ENCODE measurements around the gene RXFP4.
A peak's percentile ranks its signal among the peaks of the same experiment; 100 is the strongest.

The RXFP4 gene

GRCh38 chr1:155931332-155932038 is 10.0 kb upstream of the RXFP4 start:
- no peaks in the 10 kb centered on the region for H3K27me3 ChIP-seq (ENCODE audit: insufficient read depth, low read length)
- no peaks in the 10 kb centered on the region for H3K9me3 ChIP-seq (ENCODE audit: insufficient read depth, low read depth, low read length)
- H3K4me1 ChIP-seq (ENCODE audit: insufficient read depth, low read length): peaks cover 19% of the 10 kb centered on the region; the same call in 1 of the 2 replicates
- no peak overlapping the region for H3K27ac ChIP-seq (ENCODE audit: low read depth, low read length)
- WGBS: 93% methylated on average over 7 of the region's 7 CpGs
- peaks cover 70% of the 10 kb centered on the region for H3K36me3 ChIP-seq (ENCODE audit: insufficient read depth, low read length)
- H3K4me3 ChIP-seq (ENCODE audit: low read length): peak overlapping the region; percentile 92; the same call in 1 of the 2 replicates
- peak overlapping the region; percentile 3; the same call in 1 of the 2 replicates for H3K9ac ChIP-seq (ENCODE audit: low read depth, low read length)

GRCh38 chr1:155932081-155932480 is 9.4 kb upstream of the RXFP4 start:
- Histone ChIP-seq H3K4me1 (ENCODE audit: insufficient read depth, low read length) (peaks cover 19% of the 10 kb centered on the region; the same call in 1 of the 2 replicates), H3K4me3 (ENCODE audit: low read length) (peak overlapping the region; percentile 92; the same call in 1 of the 2 replicates), H3K9me3 (ENCODE audit: insufficient read depth, low read depth, low read length) (no peaks in the 10 kb centered on the region), H3K27me3 (ENCODE audit: insufficient read depth, low read length) (no peaks in the 10 kb centered on the region), H3K9ac (ENCODE audit: low read depth, low read length) (peak overlapping the region; percentile 3), H3K27ac (ENCODE audit: low read depth, low read length) (no peak overlapping the region), H3K36me3 (ENCODE audit: insufficient read depth, low read length) (peaks cover 64% of the 10 kb centered on the region)
- WGBS: 90% methylated on average over 1 of the region's 1 CpG

GRCh38 chr1:155932487-155932886 is 9.0 kb upstream of the RXFP4 start:
- no peak overlapping the region for H3K27ac ChIP-seq (ENCODE audit: low read depth, low read length)
- H3K9me3 ChIP-seq (ENCODE audit: insufficient read depth, low read depth, low read length): no peaks in the 10 kb centered on the region
- no peaks in the 10 kb centered on the region for H3K27me3 ChIP-seq (ENCODE audit: insufficient read depth, low read length)
- peaks cover 60% of the 10 kb centered on the region for H3K36me3 ChIP-seq (ENCODE audit: insufficient read depth, low read length)
- peaks cover 19% of the 10 kb centered on the region; the same call in 1 of the 2 replicates for H3K4me1 ChIP-seq (ENCODE audit: insufficient read depth, low read length)
- H3K9ac ChIP-seq (ENCODE audit: low read depth, low read length): no peak overlapping the region
- H3K4me3 ChIP-seq (ENCODE audit: low read length): peak overlapping the region; percentile 92; the same call in 1 of the 2 replicates
- 96% methylated on average over 5 of the region's 5 CpGs for WGBS

- Histone ChIP-seq H3K4me1 (ENCODE audit: insufficient read depth, low read length) (peaks cover 19% of the 10 kb centered on the region; the same call in 1 of the 2 replicates), H3K9me3 (ENCODE audit: insufficient read depth, low read depth, low read length) (no peaks in the 10 kb centered on the region), H3K27me3 (ENCODE audit: insufficient read depth, low read length) (no peaks in the 10 kb centered on the region), H3K4me3 (ENCODE audit: low read length) (peak overlapping the region; percentile 92), H3K27ac (ENCODE audit: low read depth, low read length) (peak overlapping the region; percentile 70), H3K36me3 (ENCODE audit: insufficient read depth, low read length) (peaks cover 49% of the 10 kb centered on the region), H3K9ac (ENCODE audit: low read depth, low read length) (peak overlapping the region; percentile 95)
- 5% methylated on average over 10 of the region's 10 CpGs for WGBS
These were observed 7.8 kb upstream of the RXFP4 start for GRCh38 chr1:155933591-155934096.

- peaks cover 19% of the 10 kb centered on the region; the same call in 1 of the 2 replicates for H3K4me1 ChIP-seq (ENCODE audit: insufficient read depth, low read length)
- WGBS: 2% methylated on average over 50 of the region's 50 CpGs
These were observed 7.1 kb upstream of the RXFP4 start, which contains the start of gene KHDC4 for GRCh38 chr1:155934097-155934935. TSS of gene KHDC4 (minus strand) at chr1:155934413. CDS start at chr1:155934373, 40 bp downstream.

GRCh38 chr1:155934936-155935590 is 6.4 kb upstream of the RXFP4 start:
- Histone ChIP-seq H3K4me3 (ENCODE audit: low read length) (peak overlapping the region; percentile 92), H3K9ac (ENCODE audit: low read depth, low read length) (peak overlapping the region; percentile 80), H3K36me3 (ENCODE audit: insufficient read depth, low read length) (peaks cover 36% of the 10 kb centered on the region), H3K27me3 (ENCODE audit: insufficient read depth, low read length) (no peaks in the 10 kb centered on the region), H3K4me1 (ENCODE audit: insufficient read depth, low read length) (peaks cover 19% of the 10 kb centered on the region; the same call in 1 of the 2 replicates), H3K9me3 (ENCODE audit: insufficient read depth, low read depth, low read length) (no peaks in the 10 kb centered on the region), H3K27ac (ENCODE audit: low read depth, low read length) (peak overlapping the region; percentile 88)
- 92% methylated on average over 24 of the region's 24 CpGs for WGBS

More at GRCh38 chr1:155934097-155934935, 7.1 kb upstream of the RXFP4 start, which contains the start of gene KHDC4:
- peaks cover 42% of the 10 kb centered on the region for H3K36me3 ChIP-seq (ENCODE audit: insufficient read depth, low read length)
- peak within 1 kb of the TSS; percentile 92 for H3K4me3 ChIP-seq (ENCODE audit: low read length)
- peak within 1 kb of the TSS; percentile 88 for H3K27ac ChIP-seq (ENCODE audit: low read depth, low read length)
- H3K27me3 ChIP-seq (ENCODE audit: insufficient read depth, low read length): no peaks in the 10 kb centered on the region
- H3K9me3 ChIP-seq (ENCODE audit: insufficient read depth, low read depth, low read length): no peaks in the 10 kb centered on the region
- H3K9ac ChIP-seq (ENCODE audit: low read depth, low read length): peak within 1 kb of the TSS; percentile 95

- Histone ChIP-seq H3K9me3 (ENCODE audit: insufficient read depth, low read depth, low read length) (no peaks in the 10 kb centered on the region), H3K9ac (ENCODE audit: low read depth, low read length) (no peak overlapping the region), H3K4me3 (ENCODE audit: low read length) (no peak overlapping the region), H3K4me1 (ENCODE audit: insufficient read depth, low read length) (peaks cover 5% of the 10 kb centered on the region; the same call in 1 of the 2 replicates), H3K27ac (ENCODE audit: low read depth, low read length) (no peak overlapping the region), H3K27me3 (ENCODE audit: insufficient read depth, low read length) (no peaks in the 10 kb centered on the region), H3K36me3 (ENCODE audit: insufficient read depth, low read length) (0 out of 2 replicates have a peak, but pooled peaks cover 5% of the 10 kb centered on the region)
- 0% methylated on average over 1 of the region's 1 CpG for WGBS
These were observed 3.2 kb upstream of the RXFP4 start for GRCh38 chr1:155938220-155938627.

- Histone ChIP-seq H3K27ac (ENCODE audit: low read depth, low read length) (no peak overlapping the region), H3K9me3 (ENCODE audit: insufficient read depth, low read depth, low read length) (no peaks in the 10 kb centered on the region), H3K36me3 (ENCODE audit: insufficient read depth, low read length) (no peaks in the 10 kb centered on the region), H3K27me3 (ENCODE audit: insufficient read depth, low read length) (no peaks in the 10 kb centered on the region), H3K4me3 (ENCODE audit: low read length) (no peak overlapping the region), H3K9ac (ENCODE audit: low read depth, low read length) (no peak overlapping the region), H3K4me1 (ENCODE audit: insufficient read depth, low read length) (peaks cover 2% of the 10 kb centered on the region; the same call in 1 of the 2 replicates)
- WGBS: 86% methylated on average over 4 of the region's 4 CpGs
These were observed 901 bp upstream of the RXFP4 start for GRCh38 chr1:155940482-155940992.

- Histone ChIP-seq H3K36me3 (ENCODE audit: insufficient read depth, low read length) (peaks cover 7% of the 10 kb centered on the region), H3K4me3 (ENCODE audit: low read length) (no peak overlapping the region), H3K9me3 (ENCODE audit: insufficient read depth, low read depth, low read length) (no peaks in the 10 kb centered on the region), H3K9ac (ENCODE audit: low read depth, low read length) (no peak overlapping the region), H3K4me1 (ENCODE audit: insufficient read depth, low read length) (peaks cover 6% of the 10 kb centered on the region), H3K27ac (ENCODE audit: low read depth, low read length) (no peak overlapping the region), H3K27me3 (ENCODE audit: insufficient read depth, low read length) (no peaks in the 10 kb centered on the region)
- WGBS: 95% methylated on average over 29 of the region's 29 CpGs
These were observed 550 bp downstream of the RXFP4 start for GRCh38 chr1:155941845-155942531.

GRCh38 chr1:155942578-155943141 is 1.2 kb downstream of the RXFP4 start:
- H3K9ac ChIP-seq (ENCODE audit: low read depth, low read length): no peak overlapping the region
- H3K36me3 ChIP-seq (ENCODE audit: insufficient read depth, low read length): peaks cover 14% of the 10 kb centered on the region
- H3K27ac ChIP-seq (ENCODE audit: low read depth, low read length): no peak overlapping the region
- no peak overlapping the region for H3K4me3 ChIP-seq (ENCODE audit: low read length)
- H3K9me3 ChIP-seq (ENCODE audit: insufficient read depth, low read depth, low read length): no peaks in the 10 kb centered on the region
- H3K27me3 ChIP-seq (ENCODE audit: insufficient read depth, low read length): no peaks in the 10 kb centered on the region
- 93% methylated on average over 11 of the region's 11 CpGs for WGBS
- H3K4me1 ChIP-seq (ENCODE audit: insufficient read depth, low read length): peaks cover 6% of the 10 kb centered on the region
